CD4-positive, alpha-beta T cell (primary cell): ENCODE measurements around the gene PDLIM4. TPM values are rescaled to one million over a fixed set of nuclear protein-coding genes. Genes with fewer than 3 reads are reported as not detected.
A peak's percentile ranks its signal among the peaks of the same experiment; 100 is the strongest.

Experiments used
- ATAC-seq: fragments of 200-7000 bp; cut with Tn5 transposase; one replicate; pipeline ENCODE4 v1.10.0; 2022; ENCODE audit warnings: mild to moderate bottlenecking; ENCODE audit not compliant: poor library complexity
- CTCF ChIA-PET: fragments of 350-600 bp; sonication (Branson Sonifier 250); formaldehyde crosslinking; loops from one replicate; lab custom pipeline; 2021; ENCODE audit warnings: antibody characterized with exemption, inconsistent platforms; lab: Charles Lee
- POLR2A ChIA-PET: fragments of 350-600 bp; sonication (Branson Sonifier 250); formaldehyde crosslinking; loops from one replicate; lab custom pipeline; 2021; ENCODE audit warnings: antibody characterized with exemption, inconsistent platforms; lab: Charles Lee
- DNase-seq, 14 experiments: peaks; one replicate each; pipeline ENCODE4 v3.0.0-alpha.2; 2013 to 2020; ENCODE audit warnings: mixed read lengths in 2 of 14
- H3K27ac ChIP-seq, 2 donors: one replicate each; pipeline versions ENCODE4 v1.5.1 to v1.7.0; 2013; ENCODE audit warnings: low read length in 2 of 2, low read depth in 1 of 2, mild to moderate bottlenecking in 1 of 2
- H3K27me3 ChIP-seq, 2 experiments: 1 replicate in 1 of 2; 2 replicates in 1 of 2; pipeline versions ENCODE4 v1.6.1 to v1.7.0; 2013; ENCODE audit warnings: low read length in 2 of 2, control low read depth in 1 of 2, mild to moderate bottlenecking in 1 of 2, moderate library complexity in 1 of 2; ENCODE audit not compliant: insufficient read depth in 2 of 2, control insufficient read depth in 1 of 2
- H3K36me3 ChIP-seq: one replicate; pipeline ENCODE4 v1.6.1; 2013; ENCODE audit warnings: low read length, control low read depth; ENCODE audit not compliant: insufficient read depth
- H3K4me1 ChIP-seq: one replicate; pipeline ENCODE4 v1.6.1; 2013; ENCODE audit warnings: low read length, control low read depth; ENCODE audit not compliant: insufficient read depth
- H3K4me3 ChIP-seq: one replicate; pipeline ENCODE4 v1.5.1; 2013; ENCODE audit warnings: mild to moderate bottlenecking, low read length, moderate library complexity
- H3K9me3 ChIP-seq, 2 experiments: 1 replicate in 1 of 2; 2 replicates in 1 of 2; pipeline versions ENCODE4 v1.6.1 to v1.7.0; 2013; ENCODE audit warnings: low read length in 2 of 2, mild to moderate bottlenecking in 2 of 2, control low read depth in 1 of 2, moderate library complexity in 1 of 2; ENCODE audit not compliant: control insufficient read depth in 1 of 2, insufficient read depth in 1 of 2
- H3K27ac Mint-ChIP-seq: one replicate; pipeline ENCODE4 v1.8.0; 2020; ENCODE audit warnings: mixed read lengths
- H3K27me3 Mint-ChIP-seq: one replicate; pipeline ENCODE4 v1.8.0; 2021; ENCODE audit warnings: mixed read lengths
- H3K36me3 Mint-ChIP-seq: one replicate; pipeline ENCODE4 v1.8.0; 2021; ENCODE audit warnings: low read depth, mixed read lengths
- H3K4me1 Mint-ChIP-seq: one replicate; pipeline ENCODE4 v1.8.0; 2021; ENCODE audit warnings: low read depth, mixed read lengths
- H3K4me3 Mint-ChIP-seq: one replicate; pipeline ENCODE4 v1.8.0; 2020; ENCODE audit warnings: mild to moderate bottlenecking, mixed read lengths
- H3K9me3 Mint-ChIP-seq: one replicate; pipeline ENCODE4 v1.8.0; 2020; ENCODE audit warnings: mixed read lengths
- CTCF ChIP-seq: fragments of 200-600 bp; IDR thresholded peaks from one replicate; pipeline ENCODE4 v1.8.0; 2022; ENCODE audit warnings: antibody characterized with exemption, mild to moderate bottlenecking
- intact Hi-C, 2 experiments: fragments of 100-400 bp; cut with DNase I in 1 of 2; cut with micrococcal nuclease in 1 of 2; formaldehyde crosslinking; loops; one replicate each; pipeline versions ENCODE4 v1.15.1 to v1.9.0; 2023 to 2025; cut with DNase I, micrococcal nuclease
- total RNA-seq, 174 experiments: library from RNA in 2 of 174; stranded (reverse) in 2 of 174; gene quantifications; one replicate each; pipeline ENCODE4 v1.2.3 and lab custom pipeline; 2021 to 2026

Gene PDLIM4
- total RNA-seq, 2 experiments from 2014 or later = not detected

- no peak for TF ChIP-seq CTCF
- Mint-ChIP-seq H3K27me3 (peaks cover 45% of the 10 kb centered on the region), H3K4me3 (peak overlapping the region; percentile 60), H3K27ac (no peak overlapping the region), H3K36me3 (no peaks in the 10 kb centered on the region), H3K9me3 (no peaks in the 10 kb centered on the region), H3K4me1 (peaks cover 21% of the 10 kb centered on the region)
- intact Hi-C loops = no loop called here
- DNase-seq (no peak), ATAC-seq (no peak)
- ChIA-PET POLR2A (no interaction called here), CTCF (no interaction called here)
- no peak overlapping the region for H3K4me3 ChIP-seq
- H3K36me3 ChIP-seq = no peaks in the 10 kb centered on the region
- no peak overlapping the region for H3K27ac ChIP-seq
- peaks cover 0 to 11% of the 10 kb centered on the region in 2 experiments for H3K9me3 ChIP-seq
- H3K27me3 ChIP-seq = peaks cover 9 to 14% of the 10 kb centered on the region in 2 experiments
- H3K4me1 ChIP-seq = peaks cover 12% of the 10 kb centered on the region
These were observed 30.8 kb upstream of the PDLIM4 start for GRCh38 chr5:132226516-132227234.

GRCh38 chr5:132227235-132227484 is 30.3 kb upstream of the PDLIM4 start:
- DNase-seq (no peak), ATAC-seq (no peak)
- H3K36me3 ChIP-seq = no peaks in the 10 kb centered on the region
- H3K9me3 ChIP-seq = peaks cover 0 to 11% of the 10 kb centered on the region in 2 experiments
- Mint-ChIP-seq H3K27ac (no peak overlapping the region), H3K9me3 (no peaks in the 10 kb centered on the region), H3K36me3 (no peaks in the 10 kb centered on the region), H3K4me3 (no peak overlapping the region), H3K27me3 (peaks cover 45% of the 10 kb centered on the region), H3K4me1 (peaks cover 21% of the 10 kb centered on the region)
- no peak for TF ChIP-seq CTCF
- peak overlapping the region; percentile 24 for H3K4me3 ChIP-seq
- intact Hi-C loops = no loop called here
- ChIA-PET POLR2A (no interaction called here), CTCF (no interaction called here)
- H3K27ac ChIP-seq = no peak overlapping the region
- peaks cover 9 to 14% of the 10 kb centered on the region in 2 experiments for H3K27me3 ChIP-seq
- peaks cover 12% of the 10 kb centered on the region for H3K4me1 ChIP-seq

GRCh38 chr5:132227485-132228240 is 29.8 kb upstream of the PDLIM4 start, which contains the start of gene P4HA2:
Gene P4HA2, minus strand, starts transcription at chr5:132227853. Its CDS starts 9,227 bp downstream, at chr5:132218626.
- Mint-ChIP-seq H3K27ac (no peak within 1 kb of the TSS), H3K27me3 (peaks cover 45% of the 10 kb centered on the region), H3K4me3 (peak within 1 kb of the TSS; percentile 60), H3K4me1 (peaks cover 21% of the 10 kb centered on the region), H3K36me3 (no peaks in the 10 kb centered on the region), H3K9me3 (no peaks in the 10 kb centered on the region)
- Histone ChIP-seq H3K27ac (no peak within 1 kb of the TSS), H3K4me1 (peaks cover 12% of the 10 kb centered on the region), H3K9me3 (peaks cover 0 to 11% of the 10 kb centered on the region in 2 experiments), H3K27me3 (peaks cover 9 to 14% of the 10 kb centered on the region in 2 experiments), H3K36me3 (no peaks in the 10 kb centered on the region), H3K4me3 (peak within 1 kb of the TSS; percentile 24)
- ATAC-seq (no peak), DNase-seq (peak in 7 of 14 experiments; percentile 4 to 50 (median 34))
- ChIA-PET CTCF (no interaction called here), POLR2A (no interaction called here)
- intact Hi-C loops = no loop called here
- TF ChIP-seq CTCF = no peak
